ENCODE data around the gene FRS3. TPM values are rescaled to one million over a fixed set of nuclear protein-coding genes. Genes with fewer than 3 reads are reported as not detected.
A peak's percentile ranks its signal among the peaks of the same experiment; 100 is the strongest.

The FRS3 gene
- total and polyA plus RNA-seq, 2 of the 13 experiments (the other 11 are each of a cell fraction or from before 2014, with no cell fraction given): 3.0 to 7.4 TPM

- WGBS (ENCODE audit: low lambda C conversion rate): 74% methylated on average over 12 of the region's 13 CpGs
- BruUV-seq (replicated peaks): no TSS peak
These were observed 20.4 kb downstream of the FRS3 start for GRCh38 chr6:41759106-41759904.

GRCh38 chr6:41758641-41759035, 21.1 kb downstream of the FRS3 start:
- ChIA-PET POLR2A (interaction anchor here (1.1 to 4.5 kb wide), 4 partner anchors 10 to 30 kb away, joined by 3 to 31 read pairs (median 6); no protein-coding TSS in a partner anchor), CTCF (ENCODE audit: low intra/inter-chr PET ratio, low total read pairs) (no interaction called here)
- Histone ChIP-seq H3K27ac (ENCODE audit: extremely low read length, insufficient read depth, low read length) (no peak overlapping the region), H3K9ac (ENCODE audit: insufficient read depth, low read depth, low read length) (no peak overlapping the region), H3K79me2 (ENCODE audit: insufficient read depth, low read length) (no peaks in the 10 kb centered on the region), H2AFZ (ENCODE audit: low read length) (no peak overlapping the region), H4K20me1 (ENCODE audit: insufficient read depth, low read length) (no peaks in the 10 kb centered on the region), H3K9me3 (ENCODE audit: low read length) (no peaks in the 10 kb centered on the region), H3K27me3 (ENCODE audit: control insufficient read depth in 1 of 2, insufficient read depth in 2 of 2, low read length in 2 of 2) (no peaks in the 10 kb centered on the region), H3K36me3 (replicated peaks in 1 of 2; ENCODE audit: control insufficient read depth in 1 of 2, insufficient read depth in 2 of 2, low read length in 2 of 2) (no peaks in the 10 kb centered on the region), H3K4me2 (ENCODE audit: low read depth, low read length) (no peak overlapping the region), H3K4me3 (replicated peaks in 1 of 3; ENCODE audit: insufficient read depth in 1 of 3, low read depth in 2 of 3, low read length in 3 of 3) (no peak overlapping the region), H3K4me1 (ENCODE audit: insufficient read depth, low read length) (peaks cover 66% of the 10 kb centered on the region)
- FAIRE-seq (no peak), DNase-seq (ENCODE audit: low spot score) (no peak), ATAC-seq (no peak)
- intact Hi-C loops (cut with micrococcal nuclease; ENCODE audit: unreplicated experiment): no loop called here
- in situ Hi-C loops (cut with HindIII; ENCODE audit: extremely low pct_ligation_motif_present, low pct_unique_long_range_greater_than_20kb): no loop called here
- WGBS (ENCODE audit: low lambda C conversion rate): 87% methylated on average over 6 of the region's 6 CpGs
- BruUV-seq (replicated peaks): no TSS peak
- TF ChIP-seq ZHX1 (CRISPR knock-in tag; IDR thresholded peaks at IDR 0.05; ENCODE audit: low read depth) (no peak), CREB1 (IDR thresholded peaks at IDR 0.05) (no peak), CREB1 (CRISPR knock-in tag; IDR thresholded peaks at IDR 0.05) (no peak), POLR2G (IDR thresholded peaks at IDR 0.05; ENCODE audit: low read depth, low read length) (no peak), HMGXB4 (CRISPR knock-in tag; IDR thresholded peaks at IDR 0.05; ENCODE audit: borderline replicate concordance in 1 of 2, low read depth in 1 of 2) (no peak), RBFOX2 (IDR thresholded peaks at IDR 0.05; ENCODE audit: low read depth, low read length) (no peak), ATAD3A (CRISPR knock-in tag; IDR thresholded peaks at IDR 0.05) (no peak), ZNF550 (CRISPR knock-in tag; IDR thresholded peaks at IDR 0.05; ENCODE audit: borderline replicate concordance) (no peak), MBNL3 (CRISPR knock-in tag; conservative IDR thresholded peaks at IDR 0.05) (no peak), GPN1 (CRISPR knock-in tag; IDR thresholded peaks at IDR 0.05; ENCODE audit: borderline replicate concordance) (no peak)

More at GRCh38 chr6:41759106-41759904, 20.4 kb downstream of the FRS3 start:
- no peak; the same call in 1 of the 3 replicates for ATAC-seq
- no peak overlapping the region for H3K4me3 ChIP-seq (replicated peaks in 1 of 3; ENCODE audit: insufficient read depth in 1 of 3, low read depth in 2 of 3, low read length in 3 of 3)
- peaks cover 61% of the 10 kb centered on the region for H3K4me1 ChIP-seq (ENCODE audit: insufficient read depth, low read length)
- POLR2A ChIA-PET: interaction anchor here (1.1 to 4.5 kb wide), 4 partner anchors 9 to 31 kb away, joined by 3 to 31 read pairs (median 6); no protein-coding TSS in a partner anchor
- TF ChIP-seq GPN1 (CRISPR knock-in tag; IDR thresholded peaks at IDR 0.05; ENCODE audit: borderline replicate concordance) (0 out of 2 replicates have a peak, but pooled peaks have one; percentile 17), BRCA1 (CRISPR knock-in tag; IDR thresholded peaks at IDR 0.05) (no peak)
- H3K4me2 ChIP-seq (ENCODE audit: low read depth, low read length): no peak overlapping the region
- no peaks in the 10 kb centered on the region for H3K9me3 ChIP-seq (ENCODE audit: low read length)
- H3K79me2 ChIP-seq (ENCODE audit: insufficient read depth, low read length): no peaks in the 10 kb centered on the region
- no peak for FAIRE-seq
- H3K36me3 ChIP-seq (replicated peaks in 1 of 2; ENCODE audit: control insufficient read depth in 1 of 2, insufficient read depth in 2 of 2, low read length in 2 of 2): no peaks in the 10 kb centered on the region
- intact Hi-C loops (cut with micrococcal nuclease; ENCODE audit: unreplicated experiment) (no loop called here), in situ Hi-C loops (cut with HindIII; ENCODE audit: extremely low pct_ligation_motif_present, low pct_unique_long_range_greater_than_20kb) (no loop called here)
- no peaks in the 10 kb centered on the region for H3K27me3 ChIP-seq (ENCODE audit: control insufficient read depth in 1 of 2, insufficient read depth in 2 of 2, low read length in 2 of 2)
- no peak overlapping the region for H2AFZ ChIP-seq (ENCODE audit: low read length)
- no peak overlapping the region for H3K9ac ChIP-seq (ENCODE audit: insufficient read depth, low read depth, low read length)
- no peak for DNase-seq (ENCODE audit: low spot score)
- no peak overlapping the region for H3K27ac ChIP-seq (ENCODE audit: extremely low read length, insufficient read depth, low read length)
- CTCF ChIA-PET (ENCODE audit: low intra/inter-chr PET ratio, low total read pairs): no interaction called here
- H4K20me1 ChIP-seq (ENCODE audit: insufficient read depth, low read length): no peaks in the 10 kb centered on the region
